Transverse colon (tissue), 4 donors: Measurements from ENCODE around the gene RPS14. TPM values are rescaled to one million over a fixed set of nuclear protein-coding genes. Genes with fewer than 3 reads are reported as not detected.

ENCODE experiments used
- total RNA-seq, 4 donors: library from RNA; depleted of rRNA; stranded (reverse); fragments of >200 nt; gene quantifications; one replicate each; pipeline ENCODE4 v1.1.0, GENCODE V29; 2016

Gene RPS14
- total RNA-seq, 4 donors from 2014 or later, result 1,179 to 2,387 (median 1,878) TPM

Other genes starting within 250 kb of the RPS14 start
- under 1 TPM in 2 of 4 donors, not detected in 2; 0.32 to 0.82 TPM for gene CAMK2A, start 160.0 kb downstream of the RPS14 start, total RNA-seq
- 1 to 10 TPM in 1 of 4 donors, under 1 TPM in 1, not detected in 2; 0.48 to 1.6 TPM for gene ARSI, start 146.8 kb downstream of the RPS14 start, total RNA-seq
- gene TCOF1, start 92.0 kb downstream of the RPS14 start, total RNA-seq, result 10 to 100 TPM; 12.0 to 87.2 (median 31.3) TPM
- gene CD74, start 36.8 kb downstream of the RPS14 start, total RNA-seq, result 100 to 1,000 TPM in 3 of 4 donors, 10 to 100 TPM in 1; 54.3 to 451 (median 259) TPM
- 100 to 1,000 TPM in 1 of 4 donors, 10 to 100 TPM in 3; 68.8 to 104 (median 96.4) TPM for gene NDST1, start 58.4 kb upstream of the RPS14 start, total RNA-seq
- 10 to 100 TPM; 15.5 to 89.4 (median 41.8) TPM for gene SYNPO, start 190.9 kb upstream of the RPS14 start, total RNA-seq
- not detected for gene MYOZ3, start 211.5 kb upstream of the RPS14 start, total RNA-seq